ENCODE data around the gene KCP. TPM values are rescaled to one million over a fixed set of nuclear protein-coding genes. Genes with fewer than 3 reads are reported as not detected.

KCP gene
- polyA plus RNA-seq, 3 donors: 15.0 to 32.4 (median 21.4) TPM

GRCh38 chr7:128928159-128928813, 17.8 kb upstream of the KCP start:
- DNase-seq (ENCODE audit: extremely low read depth in 1 of 11, low read depth in 9 of 11, low spot score in 4 of 11): no peak

GRCh38 chr7:128924707-128925588, 14.4 kb upstream of the KCP start:
- DNase-seq (ENCODE audit: extremely low read depth in 1 of 11, low read depth in 9 of 11, low spot score in 4 of 11): no peak

- no peak for DNase-seq (ENCODE audit: extremely low read depth in 1 of 11, low read depth in 9 of 11, low spot score in 4 of 11)
Observed at GRCh38 chr7:128923411-128923800, 12.9 kb upstream of the KCP start.

GRCh38 chr7:128922496-128923410, 12.2 kb upstream of the KCP start:
- DNase-seq (ENCODE audit: extremely low read depth in 1 of 11, low read depth in 9 of 11, low spot score in 4 of 11): no peak

GRCh38 chr7:128921866-128922440, 11.4 kb upstream of the KCP start:
- DNase-seq (ENCODE audit: extremely low read depth in 1 of 11, low read depth in 9 of 11, low spot score in 4 of 11): no peak

- DNase-seq (ENCODE audit: extremely low read depth in 1 of 11, low read depth in 9 of 11, low spot score in 4 of 11): no peak
Observed at GRCh38 chr7:128920913-128921582, 10.5 kb upstream of the KCP start.

- no peak for DNase-seq (ENCODE audit: extremely low read depth in 1 of 11, low read depth in 9 of 11, low spot score in 4 of 11)
Observed at GRCh38 chr7:128919881-128920799, 9.6 kb upstream of the KCP start.

- DNase-seq (ENCODE audit: extremely low read depth in 1 of 11, low read depth in 9 of 11, low spot score in 4 of 11): no peak
Observed at GRCh38 chr7:128919241-128919640, 8.7 kb upstream of the KCP start.

- no peak for DNase-seq (ENCODE audit: extremely low read depth in 1 of 11, low read depth in 9 of 11, low spot score in 4 of 11)
Observed at GRCh38 chr7:128918016-128918665, 7.6 kb upstream of the KCP start.

GRCh38 chr7:128917122-128917521, 6.6 kb upstream of the KCP start:
- DNase-seq (ENCODE audit: extremely low read depth in 1 of 11, low read depth in 9 of 11, low spot score in 4 of 11): no peak

- no peak for DNase-seq (ENCODE audit: extremely low read depth in 1 of 11, low read depth in 9 of 11, low spot score in 4 of 11)
Observed at GRCh38 chr7:128916643-128916915, 6.1 kb upstream of the KCP start.

- no peak for DNase-seq (ENCODE audit: extremely low read depth in 1 of 11, low read depth in 9 of 11, low spot score in 4 of 11)
Observed at GRCh38 chr7:128915841-128916642, 5.5 kb upstream of the KCP start.

GRCh38 chr7:128915271-128915819, 4.8 kb upstream of the KCP start:
- DNase-seq (ENCODE audit: extremely low read depth in 1 of 11, low read depth in 9 of 11, low spot score in 4 of 11): no peak

GRCh38 chr7:128914566-128915151, 4.2 kb upstream of the KCP start:
- no peak for DNase-seq (ENCODE audit: extremely low read depth in 1 of 11, low read depth in 9 of 11, low spot score in 4 of 11)

GRCh38 chr7:128913870-128914565, 3.5 kb upstream of the KCP start:
- DNase-seq (ENCODE audit: extremely low read depth in 1 of 11, low read depth in 9 of 11, low spot score in 4 of 11): no peak

Measured in renal cortex interstitium (tissue), 11 donors.